Measurements from ENCODE around the gene NARS2. TPM values are rescaled to one million over a fixed set of nuclear protein-coding genes. Genes with fewer than 3 reads are reported as not detected.
A peak's percentile ranks its signal among the peaks of the same experiment; 100 is the strongest.

NARS2 gene
- total and polyA plus RNA-seq, 2 donors (not counting 1 experiment from before 2014, with no cell fraction given) = 9.7 to 14.6 TPM

DNA sequence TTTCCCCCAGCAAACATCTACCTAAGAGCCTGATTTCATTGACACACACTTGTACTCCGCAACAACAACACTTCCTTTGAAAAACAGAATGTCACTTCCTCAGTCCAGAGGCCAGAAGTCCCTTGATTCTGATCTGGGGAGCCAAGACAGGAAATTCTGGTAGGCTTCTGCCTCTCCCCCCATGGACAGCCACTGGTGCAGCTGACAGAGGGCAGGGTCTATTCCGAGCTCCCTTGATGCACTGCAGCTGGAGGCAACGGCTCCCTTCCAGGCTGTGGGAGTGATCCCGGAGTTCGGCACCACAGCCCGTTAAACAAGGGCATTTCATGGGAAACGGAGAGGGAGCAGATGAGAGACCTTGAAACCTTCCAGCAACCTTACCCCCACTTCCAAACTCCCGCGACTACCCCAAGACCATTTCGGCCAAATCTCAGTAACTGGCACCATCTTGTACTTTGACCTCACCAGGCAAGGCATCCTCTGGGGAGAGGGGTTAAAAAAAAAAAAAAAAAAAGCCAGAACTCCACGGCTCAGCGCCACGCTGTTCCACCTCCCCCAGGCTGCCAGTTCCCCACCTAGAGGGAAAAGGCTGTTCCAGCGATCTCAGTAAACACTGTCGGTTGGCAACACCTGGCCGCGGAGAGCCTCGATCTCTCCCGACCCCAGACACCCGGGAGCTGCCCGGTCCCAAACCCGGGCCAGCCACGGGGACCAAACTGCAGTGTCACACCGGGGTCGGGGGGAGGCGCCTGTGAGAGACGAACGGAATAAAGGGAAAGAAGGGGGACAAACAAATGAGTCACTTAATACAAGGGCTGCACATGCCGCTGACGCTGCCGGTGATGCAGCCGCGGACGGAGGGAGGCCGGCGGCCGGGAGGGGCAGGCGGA lies 158.1 kb downstream of the NARS2 start:
- peak overlapping the region; percentile 48 to 62 for H3K27ac ChIP-seq (ENCODE audit: low read length in 2 of 2)

More for the DNA sequence above, 158.1 kb downstream of the NARS2 start:
- H3K9ac ChIP-seq (ENCODE audit: low read length) = peak overlapping the region; percentile 72
- ATAC-seq (ENCODE audit: low read depth) (peak; percentile 48), DNase-seq (peak; percentile 87)
- peaks cover 42 to 58% of the 10 kb centered on the region in 2 donors for H3K4me1 ChIP-seq (ENCODE audit: control insufficient read depth in 2 of 2, insufficient read depth in 2 of 2, low read length in 2 of 2)
- intact Hi-C loops (cut with micrococcal nuclease) = loop anchor here (2.0 to 5.0 kb wide), 4 partner anchors 188 to 424 kb away; partner anchors contain the start of genes ALG8, INTS4, KCTD21 and USP35
- Mint-ChIP-seq H3K27me3 (no peaks in the 10 kb centered on the region), H3K9me3 (ENCODE audit: insufficient read depth) (no peaks in the 10 kb centered on the region), H3K27ac (peak overlapping the region; percentile 98), H3K4me3 (peak overlapping the region; percentile 97), H3K4me1 (peaks cover 74% of the 10 kb centered on the region)
- H3K4me3 ChIP-seq (ENCODE audit: control extremely low read depth in 1 of 5, extremely low read depth in 1 of 5, insufficient read depth in 1 of 5, low read depth in 2 of 5, low read length in 4 of 5) = peak overlapping the region; percentile 35 to 84 (median 75)
- H2AFZ ChIP-seq (ENCODE audit: insufficient read depth, low read depth, low read length, poor library complexity, severe bottlenecking) = peak overlapping the region; percentile 75
- H4K20me1 ChIP-seq (ENCODE audit: control insufficient read depth, insufficient read depth, low read length, poor library complexity, severe bottlenecking) = no peaks in the 10 kb centered on the region
- no peaks in the 10 kb centered on the region for H3K9me3 ChIP-seq (ENCODE audit: control extremely low read depth in 1 of 3, control insufficient read depth in 2 of 3, insufficient read depth in 1 of 3, low read length in 2 of 3)
- ChIA-PET CTCF (interaction anchor here (0.7 to 7.1 kb wide), 18 partner anchors 8 to 277 kb away, joined by 3 to 143 read pairs (median 6); partner anchors contain the start of genes ALG8 and NARS2), POLR2A (interaction anchor here (0.6 to 3.9 kb wide), 5 partner anchors 9 to 152 kb away, joined by 3 to 48 read pairs (median 3); no protein-coding TSS in a partner anchor)
- TF ChIP-seq EZH2 (IDR thresholded peaks at IDR 0.05; ENCODE audit: borderline replicate concordance, insufficient read depth, low read depth, low read length, poor library complexity, severe bottlenecking) = no peak
- TF ChIP-seq, protein P1, sequence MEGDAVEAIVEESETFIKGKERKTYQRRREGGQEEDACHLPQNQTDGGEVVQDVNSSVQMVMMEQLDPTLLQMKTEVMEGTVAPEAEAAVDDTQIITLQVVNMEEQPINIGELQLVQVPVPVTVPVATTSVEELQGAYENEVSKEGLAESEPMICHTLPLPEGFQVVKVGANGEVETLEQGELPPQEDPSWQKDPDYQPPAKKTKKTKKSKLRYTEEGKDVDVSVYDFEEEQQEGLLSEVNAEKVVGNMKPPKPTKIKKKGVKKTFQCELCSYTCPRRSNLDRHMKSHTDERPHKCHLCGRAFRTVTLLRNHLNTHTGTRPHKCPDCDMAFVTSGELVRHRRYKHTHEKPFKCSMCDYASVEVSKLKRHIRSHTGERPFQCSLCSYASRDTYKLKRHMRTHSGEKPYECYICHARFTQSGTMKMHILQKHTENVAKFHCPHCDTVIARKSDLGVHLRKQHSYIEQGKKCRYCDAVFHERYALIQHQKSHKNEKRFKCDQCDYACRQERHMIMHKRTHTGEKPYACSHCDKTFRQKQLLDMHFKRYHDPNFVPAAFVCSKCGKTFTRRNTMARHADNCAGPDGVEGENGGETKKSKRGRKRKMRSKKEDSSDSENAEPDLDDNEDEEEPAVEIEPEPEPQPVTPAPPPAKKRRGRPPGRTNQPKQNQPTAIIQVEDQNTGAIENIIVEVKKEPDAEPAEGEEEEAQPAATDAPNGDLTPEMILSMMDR (IDR thresholded peaks at IDR 0.05) = peak; percentile 63
- peaks cover 3% of the 10 kb centered on the region for H3K79me2 ChIP-seq (ENCODE audit: control insufficient read depth, insufficient read depth, low read length)
- peak overlapping the region; percentile 90 for H3K4me2 ChIP-seq (replicated peaks; ENCODE audit: low read depth, low read length, poor library complexity, severe bottlenecking)
- WGBS (ENCODE audit: insufficient coverage) = under 1% methylated on average over 30 of the region's 38 CpGs
- no peaks in the 10 kb centered on the region for H3K36me3 ChIP-seq (replicated peaks in 1 of 2; ENCODE audit: control extremely low read depth in 1 of 2, control insufficient read depth in 1 of 2, extremely low read depth in 1 of 2, insufficient read depth in 2 of 2, low read length in 1 of 2)
- no peaks in the 10 kb centered on the region for H3K27me3 ChIP-seq (replicated peaks in 1 of 4; ENCODE audit: control extremely low read depth in 1 of 4, control insufficient read depth in 3 of 4, insufficient read depth in 4 of 4, low read length in 3 of 4)

All from B cell (primary cell).